SW 1271 (cell line): ENCODE measurements around the gene ITGB2.

Experiments
- DNase-seq, 2 experiments: peaks; one replicate each; lab custom pipeline; 2025; lab: John Stamatoyannopoulos, UW

ITGB2 gene

GRCh38 chr21:44867999-44868700 lies 52.5 kb downstream of the ITGB2 start:
- no peak for DNase-seq

- DNase-seq, result no peak
These were observed 53.2 kb downstream of the ITGB2 start for GRCh38 chr21:44867464-44867863.

- DNase-seq, result no peak
These were observed 53.9 kb downstream of the ITGB2 start for GRCh38 chr21:44866780-44867179.

- DNase-seq, result no peak
These were observed 55.0 kb downstream of the ITGB2 start for GRCh38 chr21:44865561-44866280.

- no peak for DNase-seq
These were observed 57.6 kb downstream of the ITGB2 start for GRCh38 chr21:44862869-44863685.

GRCh38 chr21:44858791-44859190 lies 61.9 kb downstream of the ITGB2 start:
- DNase-seq, result no peak

GRCh38 chr21:44858291-44858690 lies 62.4 kb downstream of the ITGB2 start:
- DNase-seq, result no peak

GRCh38 chr21:44857127-44857892 lies 63.4 kb downstream of the ITGB2 start:
- no peak for DNase-seq

GRCh38 chr21:44856131-44856530 lies 64.6 kb downstream of the ITGB2 start:
- no peak for DNase-seq

- DNase-seq, result no peak
These were observed 65.1 kb downstream of the ITGB2 start for GRCh38 chr21:44855572-44855971.

GRCh38 chr21:44854664-44855446 lies 65.8 kb downstream of the ITGB2 start:
- no peak for DNase-seq

GRCh38 chr21:44854391-44854663 lies 66.4 kb downstream of the ITGB2 start:
- DNase-seq, result no peak

GRCh38 chr21:44853601-44854390 lies 66.9 kb downstream of the ITGB2 start:
- DNase-seq, result no peak

- DNase-seq, result no peak
These were observed 69.6 kb downstream of the ITGB2 start for GRCh38 chr21:44850905-44851657.

GRCh38 chr21:44850208-44850800 lies 70.4 kb downstream of the ITGB2 start:
- no peak for DNase-seq

GRCh38 chr21:44849616-44850130 lies 71.0 kb downstream of the ITGB2 start:
- DNase-seq, result no peak

GRCh38 chr21:44848821-44849521 lies 71.7 kb downstream of the ITGB2 start:
- no peak for DNase-seq

GRCh38 chr21:44847261-44848056 lies 73.2 kb downstream of the ITGB2 start:
- DNase-seq, result no peak
